Stomach (tissue), 4 donors: ENCODE measurements around the gene RETREG1.

Source experiments
- EP300 ChIP-seq: sonication (generic); formaldehyde crosslinking; IDR thresholded peaks from one replicate; pipeline ENCODE4 v1.6.1; 2017; ENCODE audit warnings: antibody characterized with exemption
- POLR2A ChIP-seq, 4 donors: fragments of 450-650 bp; IDR thresholded peaks; one replicate each; pipeline ENCODE4 v1.6.1; 2016; ENCODE audit warnings: antibody characterized with exemption in 4 of 4, control low read depth in 2 of 4, mild to moderate bottlenecking in 1 of 4, moderate library complexity in 1 of 4

DNA sequence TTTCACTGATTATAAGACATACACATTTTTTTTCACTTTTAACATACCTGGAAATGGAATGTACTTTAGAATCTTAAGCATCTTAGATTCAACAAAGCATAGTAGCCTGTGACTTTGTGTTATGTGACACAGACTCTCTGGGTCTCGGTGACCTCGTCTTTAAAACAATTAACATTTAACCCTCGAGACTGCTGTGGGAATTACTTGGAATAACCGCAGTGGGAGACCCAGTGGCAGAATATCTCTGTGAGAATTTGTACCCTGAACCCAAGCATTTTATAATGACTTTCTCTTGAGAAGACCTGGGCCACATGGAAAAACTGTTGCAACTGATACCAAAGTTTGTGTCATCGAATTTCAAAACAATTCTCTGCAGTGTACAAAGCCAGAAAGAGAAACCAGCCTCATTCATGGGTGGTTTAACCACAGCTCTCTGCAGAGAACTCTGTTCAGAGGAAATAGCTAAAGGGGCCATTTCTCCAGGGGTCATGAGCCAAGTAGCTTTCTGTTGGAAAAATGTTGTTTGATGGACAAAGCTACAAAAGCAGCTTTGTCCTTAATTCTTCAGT is 10.0 kb upstream of the RETREG1 start:
- TF ChIP-seq POLR2A (IDR thresholded peaks at IDR 0.05), result no peak
- TF ChIP-seq EP300, result no peak
